ENCODE data around the gene PATJ.

DNA sequence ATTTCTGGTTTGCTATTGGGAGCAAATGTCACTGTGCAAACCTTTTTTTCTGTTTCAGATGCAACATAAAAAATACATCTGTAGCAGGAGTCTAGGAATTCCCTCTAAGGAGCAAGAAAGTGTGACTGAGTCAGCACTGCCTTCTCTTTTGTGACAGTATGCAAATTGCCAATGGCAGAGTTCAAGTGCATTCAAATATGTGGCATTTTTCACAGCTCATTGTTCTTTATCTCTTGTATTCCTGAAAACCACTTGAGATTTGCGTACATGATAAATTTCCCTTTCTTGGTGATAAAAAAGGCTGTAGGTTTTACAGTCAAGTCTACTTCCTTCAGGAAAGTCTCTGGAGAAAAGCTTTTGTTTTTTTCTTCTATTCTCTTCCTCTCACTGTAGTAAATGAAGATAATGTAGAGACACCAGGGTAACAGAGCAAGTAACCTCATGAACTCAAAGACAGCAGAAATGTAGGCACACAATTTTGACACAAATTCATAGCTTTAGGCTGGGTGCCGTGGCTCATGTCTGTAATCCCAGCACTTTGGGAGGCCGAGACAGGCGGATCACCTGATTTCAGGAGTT is 322.6 kb downstream of the PATJ start:
- TF ChIP-seq, protein P1, sequence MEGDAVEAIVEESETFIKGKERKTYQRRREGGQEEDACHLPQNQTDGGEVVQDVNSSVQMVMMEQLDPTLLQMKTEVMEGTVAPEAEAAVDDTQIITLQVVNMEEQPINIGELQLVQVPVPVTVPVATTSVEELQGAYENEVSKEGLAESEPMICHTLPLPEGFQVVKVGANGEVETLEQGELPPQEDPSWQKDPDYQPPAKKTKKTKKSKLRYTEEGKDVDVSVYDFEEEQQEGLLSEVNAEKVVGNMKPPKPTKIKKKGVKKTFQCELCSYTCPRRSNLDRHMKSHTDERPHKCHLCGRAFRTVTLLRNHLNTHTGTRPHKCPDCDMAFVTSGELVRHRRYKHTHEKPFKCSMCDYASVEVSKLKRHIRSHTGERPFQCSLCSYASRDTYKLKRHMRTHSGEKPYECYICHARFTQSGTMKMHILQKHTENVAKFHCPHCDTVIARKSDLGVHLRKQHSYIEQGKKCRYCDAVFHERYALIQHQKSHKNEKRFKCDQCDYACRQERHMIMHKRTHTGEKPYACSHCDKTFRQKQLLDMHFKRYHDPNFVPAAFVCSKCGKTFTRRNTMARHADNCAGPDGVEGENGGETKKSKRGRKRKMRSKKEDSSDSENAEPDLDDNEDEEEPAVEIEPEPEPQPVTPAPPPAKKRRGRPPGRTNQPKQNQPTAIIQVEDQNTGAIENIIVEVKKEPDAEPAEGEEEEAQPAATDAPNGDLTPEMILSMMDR (IDR thresholded peaks at IDR 0.05): no peak
- no peak for TF ChIP-seq POLR2A (IDR thresholded peaks at IDR 0.05; ENCODE audit: low read depth)

All from esophagus muscularis mucosa (tissue), 3 donors.